ENCODE data around the gene TAAR2.
"Not testable (repeated sequence)": the region's sequence is repeated elsewhere in the genome, so short reads cannot be mapped to it uniquely, and the experiment has no call there.

DNA sequence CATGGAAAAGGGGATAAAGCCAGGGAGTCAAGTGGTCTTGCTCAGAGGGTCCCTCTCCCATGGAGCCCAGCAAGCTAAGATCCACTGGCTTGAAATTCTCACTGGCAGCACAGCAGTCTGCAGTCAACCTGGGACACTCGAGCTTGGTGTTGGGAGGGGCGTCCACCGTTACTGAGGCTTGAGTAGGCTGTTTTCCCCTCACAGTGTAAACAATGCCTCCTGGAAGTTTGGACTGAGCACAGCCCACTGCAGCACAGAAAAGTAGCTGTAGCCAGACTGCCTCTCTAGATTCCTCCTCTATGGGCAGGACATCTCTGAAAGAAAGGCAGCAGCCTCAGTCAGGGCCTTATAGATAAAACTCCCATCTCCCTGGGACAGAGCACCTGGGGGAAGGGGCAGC is 11.2 kb upstream of the TAAR2 start:
- TF ChIP-seq, protein P1, sequence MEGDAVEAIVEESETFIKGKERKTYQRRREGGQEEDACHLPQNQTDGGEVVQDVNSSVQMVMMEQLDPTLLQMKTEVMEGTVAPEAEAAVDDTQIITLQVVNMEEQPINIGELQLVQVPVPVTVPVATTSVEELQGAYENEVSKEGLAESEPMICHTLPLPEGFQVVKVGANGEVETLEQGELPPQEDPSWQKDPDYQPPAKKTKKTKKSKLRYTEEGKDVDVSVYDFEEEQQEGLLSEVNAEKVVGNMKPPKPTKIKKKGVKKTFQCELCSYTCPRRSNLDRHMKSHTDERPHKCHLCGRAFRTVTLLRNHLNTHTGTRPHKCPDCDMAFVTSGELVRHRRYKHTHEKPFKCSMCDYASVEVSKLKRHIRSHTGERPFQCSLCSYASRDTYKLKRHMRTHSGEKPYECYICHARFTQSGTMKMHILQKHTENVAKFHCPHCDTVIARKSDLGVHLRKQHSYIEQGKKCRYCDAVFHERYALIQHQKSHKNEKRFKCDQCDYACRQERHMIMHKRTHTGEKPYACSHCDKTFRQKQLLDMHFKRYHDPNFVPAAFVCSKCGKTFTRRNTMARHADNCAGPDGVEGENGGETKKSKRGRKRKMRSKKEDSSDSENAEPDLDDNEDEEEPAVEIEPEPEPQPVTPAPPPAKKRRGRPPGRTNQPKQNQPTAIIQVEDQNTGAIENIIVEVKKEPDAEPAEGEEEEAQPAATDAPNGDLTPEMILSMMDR (IDR thresholded peaks at IDR 0.05), result not testable (repeated sequence)
- TF ChIP-seq EZH2 (IDR thresholded peaks at IDR 0.05), result not testable (repeated sequence)
